Fibroblast of skin of back (primary cell): ENCODE measurements around the gene TMEM208.

Source experiments
- DNase-seq: peaks from one replicate; pipeline ENCODE4 v3.0.0-alpha.2; 2013

The TMEM208 gene

DNA sequence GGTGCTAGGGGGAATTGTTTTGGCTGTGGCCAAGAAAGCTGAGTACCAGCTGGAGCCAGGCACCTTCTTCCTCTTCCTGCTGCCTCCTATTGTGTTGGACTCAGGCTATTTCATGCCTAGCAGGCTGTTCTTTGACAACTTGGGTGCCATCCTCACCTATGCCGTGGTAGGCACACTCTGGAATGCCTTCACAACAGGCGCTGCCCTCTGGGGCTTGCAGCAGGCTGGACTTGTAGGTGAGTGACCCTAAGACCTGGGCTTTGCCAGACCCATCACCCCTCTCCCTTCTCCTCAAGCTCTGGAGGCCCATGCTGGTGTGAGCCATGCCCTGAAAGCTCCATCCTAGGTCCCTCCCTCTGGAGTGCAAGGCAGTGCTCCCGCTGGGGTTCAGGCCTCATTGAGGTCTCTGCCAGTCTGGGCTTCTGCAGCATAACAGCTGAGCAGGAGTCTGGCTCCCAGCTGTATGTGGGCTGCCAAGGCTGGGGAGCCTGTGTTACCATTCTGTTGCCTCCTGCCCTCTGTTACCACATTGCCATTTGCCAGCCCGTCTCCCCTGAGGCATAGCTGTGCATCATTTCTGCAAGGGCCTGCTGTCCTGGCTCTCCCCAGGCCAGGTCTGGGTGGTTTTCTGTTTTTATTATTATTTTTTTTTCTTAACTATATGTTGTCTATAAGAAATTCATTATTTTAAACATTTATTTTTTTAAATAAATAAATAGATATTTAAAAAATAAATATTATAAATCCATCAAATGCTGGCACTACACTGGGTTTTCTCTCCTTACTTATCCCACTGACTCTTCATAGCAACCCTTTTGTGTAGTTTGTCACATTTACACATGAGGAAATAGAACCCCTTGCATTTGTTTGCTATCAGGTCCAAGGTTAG is 25.9 kb downstream of the TMEM208 start:
- DNase-seq: no peak

DNA sequence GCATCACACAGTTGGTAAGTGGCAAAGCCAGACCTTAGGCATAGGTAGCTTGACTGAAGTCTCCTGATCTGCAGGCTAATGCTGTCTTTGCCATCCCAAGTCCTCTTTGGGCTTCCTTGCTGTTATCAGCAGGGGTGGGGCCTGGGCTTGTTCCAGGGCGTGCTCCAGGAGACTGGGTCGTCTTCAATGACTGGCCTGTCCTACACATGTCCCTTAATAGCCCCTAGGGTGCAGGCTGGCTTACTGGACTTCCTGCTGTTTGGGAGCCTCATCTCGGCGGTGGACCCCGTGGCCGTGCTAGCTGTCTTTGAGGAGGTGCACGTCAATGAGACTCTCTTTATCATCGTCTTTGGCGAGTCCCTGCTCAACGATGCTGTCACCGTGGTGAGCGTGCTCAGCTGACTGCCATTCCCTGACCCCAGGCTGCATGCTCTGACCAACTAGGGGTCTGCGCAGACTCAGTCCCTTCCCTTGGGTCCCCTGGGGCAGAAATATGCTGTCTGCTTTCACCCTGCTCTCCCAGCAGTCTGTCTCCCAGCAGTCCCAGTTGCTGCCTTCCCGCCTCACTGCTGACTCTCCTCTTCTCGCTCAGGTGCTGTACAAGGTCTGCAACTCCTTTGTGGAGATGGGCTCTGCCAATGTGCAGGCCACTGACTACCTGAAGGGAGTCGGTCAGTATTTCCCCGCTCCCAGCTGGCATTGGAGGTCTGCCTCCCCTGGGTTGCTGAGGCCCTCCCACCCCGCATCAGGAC is 28.0 kb downstream of the TMEM208 start:
- no peak for DNase-seq

DNA sequence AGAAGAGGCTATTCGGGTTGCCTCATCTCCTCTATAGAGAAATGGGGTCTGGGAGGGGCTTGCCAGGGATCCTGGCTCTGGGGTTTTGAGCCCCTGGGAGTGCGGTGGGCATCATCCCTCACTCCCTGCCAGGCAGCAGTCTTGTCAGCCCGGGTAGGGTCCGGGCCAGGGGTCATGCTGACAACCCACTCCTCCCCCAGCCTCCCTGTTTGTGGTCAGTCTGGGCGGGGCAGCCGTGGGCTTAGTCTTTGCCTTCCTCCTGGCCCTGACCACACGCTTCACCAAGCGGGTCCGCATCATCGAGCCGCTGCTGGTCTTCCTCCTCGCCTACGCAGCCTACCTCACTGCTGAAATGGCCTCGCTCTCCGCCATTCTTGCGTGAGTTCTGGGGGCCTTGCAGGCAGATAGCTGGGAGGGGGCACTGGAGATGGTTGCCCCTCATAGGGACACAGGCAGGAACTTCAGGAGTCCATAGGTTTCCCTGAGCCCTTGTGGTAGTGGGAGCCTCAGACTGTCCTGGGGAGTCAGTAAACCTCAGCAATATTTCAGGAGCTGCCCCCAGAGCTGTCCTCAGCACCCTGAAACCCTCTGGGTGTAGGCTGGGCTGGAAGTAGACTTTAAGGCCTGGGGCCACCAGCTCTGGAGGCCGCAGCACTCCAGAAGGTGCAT is 28.8 kb downstream of the TMEM208 start:
- DNase-seq: no peak

DNA sequence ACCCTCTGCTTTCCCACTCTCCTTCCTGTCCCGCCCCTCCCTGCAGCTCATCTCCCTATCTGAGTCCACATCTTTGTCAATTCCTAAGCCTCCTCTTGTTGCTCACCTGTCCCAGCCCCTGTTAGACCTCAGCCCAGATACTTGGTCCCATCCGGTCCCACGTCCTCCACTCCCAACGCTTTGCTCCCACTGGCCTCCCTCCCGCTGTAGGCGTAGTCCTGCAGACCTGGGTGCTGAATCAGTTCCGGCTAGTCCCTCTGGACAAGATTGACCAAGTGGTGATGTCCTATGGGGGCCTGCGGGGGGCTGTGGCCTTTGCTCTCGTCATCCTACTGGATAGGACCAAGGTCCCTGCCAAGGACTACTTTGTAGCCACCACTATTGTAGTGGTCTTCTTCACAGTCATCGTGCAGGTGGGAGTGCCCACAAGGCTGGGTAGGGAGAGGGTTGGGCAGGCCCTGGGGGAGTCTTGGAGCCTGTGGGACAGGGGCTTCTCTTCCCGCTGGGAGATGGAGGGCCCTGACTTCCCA is 29.8 kb downstream of the TMEM208 start:
- no peak for DNase-seq

DNA sequence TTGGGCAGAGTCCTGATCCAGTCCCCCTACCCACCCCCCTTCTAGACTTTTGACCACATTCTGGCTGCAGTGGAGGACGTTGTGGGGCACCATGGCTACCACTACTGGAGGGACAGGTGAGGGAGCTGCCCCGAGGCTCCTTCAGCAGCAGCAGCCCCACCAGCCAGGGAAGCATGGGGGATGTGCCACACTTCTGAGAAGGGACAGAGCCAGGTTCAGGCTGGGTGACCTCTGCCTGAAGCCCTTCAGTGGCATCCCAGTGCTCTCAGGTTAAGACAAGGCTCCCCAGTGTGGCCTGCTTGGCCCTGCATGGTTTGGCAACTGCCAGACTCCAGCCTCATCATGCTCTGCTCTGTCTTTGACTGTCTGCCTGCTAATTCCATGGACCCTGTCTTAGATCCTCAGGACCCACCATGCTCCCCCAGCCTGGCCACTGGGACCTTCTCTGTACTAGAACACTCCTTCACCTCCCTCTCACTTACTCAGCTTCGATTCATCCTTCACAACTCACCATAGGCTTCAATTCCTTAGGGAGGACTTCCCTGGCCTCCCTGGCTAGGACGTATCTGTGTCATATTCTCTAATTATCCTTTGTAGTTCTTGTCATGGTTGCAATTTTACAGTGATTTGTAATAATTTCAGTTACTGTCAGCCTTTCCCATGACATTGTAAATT is 30.7 kb downstream of the TMEM208 start:
- peak; percentile 73 for DNase-seq

DNA sequence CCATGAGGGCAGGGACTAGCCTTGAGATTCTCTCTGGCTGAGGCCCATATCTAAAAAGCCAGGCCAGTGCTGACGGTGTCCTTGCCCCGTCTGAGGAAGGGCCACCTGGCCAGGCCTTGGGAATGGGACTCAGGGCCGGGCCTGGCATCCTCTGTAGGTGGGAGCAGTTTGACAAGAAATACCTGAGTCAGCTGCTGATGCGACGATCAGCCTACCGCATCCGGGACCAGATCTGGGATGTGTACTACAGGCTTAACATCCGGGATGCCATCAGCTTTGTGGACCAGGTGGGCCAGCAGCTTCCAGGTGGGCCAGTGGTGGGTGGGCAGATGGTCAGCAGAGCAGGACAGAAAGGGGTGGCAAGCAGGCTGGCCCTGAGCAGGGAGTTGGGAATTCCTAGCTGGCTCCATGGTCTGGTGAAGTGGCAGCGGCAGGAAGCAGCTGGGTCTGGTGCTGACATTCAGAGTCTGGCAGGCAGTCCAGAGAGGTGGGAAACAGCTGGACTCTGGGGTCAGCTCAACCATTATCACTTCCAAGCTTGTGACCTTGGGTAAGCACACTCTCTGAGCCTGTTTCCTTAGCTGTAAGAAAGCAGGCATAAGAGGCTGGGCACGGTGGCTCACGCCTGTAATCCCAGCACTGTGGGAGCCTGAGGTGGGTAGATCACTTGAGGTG is 31.4 kb downstream of the TMEM208 start:
- no peak for DNase-seq

DNA sequence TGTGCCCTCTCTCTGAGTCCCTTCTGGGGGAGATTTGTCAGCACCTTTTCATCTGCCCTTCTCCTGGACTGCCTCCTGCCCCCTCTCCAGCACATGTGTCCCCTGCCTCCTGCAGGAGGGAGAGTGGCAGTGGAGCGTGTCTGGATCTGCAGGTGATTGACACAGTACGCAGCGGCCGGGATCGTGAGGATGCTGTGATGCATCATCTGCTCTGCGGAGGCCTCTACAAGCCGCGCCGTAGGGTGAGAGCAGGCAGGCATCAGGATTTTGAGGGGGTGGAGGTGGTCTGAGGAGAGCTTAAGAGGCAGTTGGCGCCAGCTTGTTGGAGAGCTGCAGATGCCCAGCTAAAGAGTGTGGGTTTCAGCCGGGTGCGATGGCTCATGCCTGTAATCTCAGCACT is 32.8 kb downstream of the TMEM208 start:
- DNase-seq: no peak

DNA sequence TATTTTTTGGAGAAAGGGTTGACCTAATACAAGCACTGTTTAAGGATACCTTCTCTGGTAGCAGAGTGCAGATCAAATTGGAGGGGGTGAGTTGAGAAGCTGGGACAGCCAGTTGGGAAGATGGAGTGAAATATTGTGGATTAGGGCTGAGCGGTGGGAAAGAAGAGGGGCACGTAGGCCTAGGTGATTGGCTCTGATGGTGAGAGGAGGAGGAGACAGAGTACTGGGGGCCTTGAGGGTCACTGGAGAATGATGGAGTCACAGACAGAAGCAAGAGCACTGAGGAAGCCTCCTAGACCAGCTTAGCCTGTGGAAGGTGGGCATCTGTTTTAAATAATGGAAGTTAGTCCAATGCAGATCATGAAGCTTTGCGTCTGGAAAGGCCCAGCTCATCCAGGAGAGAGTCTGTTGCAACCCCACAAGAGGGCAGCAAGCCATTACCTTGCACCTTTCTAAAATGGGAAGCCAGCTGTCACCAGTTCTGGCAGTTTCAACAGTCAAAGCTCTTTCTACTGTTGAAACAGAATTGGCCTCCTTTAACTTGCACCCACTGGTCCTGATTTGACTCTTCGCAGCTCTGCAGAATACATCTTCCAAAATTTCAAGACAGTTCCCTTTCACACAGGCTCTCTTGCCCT is 33.6 kb downstream of the TMEM208 start:
- DNase-seq: peak; percentile 57

DNA sequence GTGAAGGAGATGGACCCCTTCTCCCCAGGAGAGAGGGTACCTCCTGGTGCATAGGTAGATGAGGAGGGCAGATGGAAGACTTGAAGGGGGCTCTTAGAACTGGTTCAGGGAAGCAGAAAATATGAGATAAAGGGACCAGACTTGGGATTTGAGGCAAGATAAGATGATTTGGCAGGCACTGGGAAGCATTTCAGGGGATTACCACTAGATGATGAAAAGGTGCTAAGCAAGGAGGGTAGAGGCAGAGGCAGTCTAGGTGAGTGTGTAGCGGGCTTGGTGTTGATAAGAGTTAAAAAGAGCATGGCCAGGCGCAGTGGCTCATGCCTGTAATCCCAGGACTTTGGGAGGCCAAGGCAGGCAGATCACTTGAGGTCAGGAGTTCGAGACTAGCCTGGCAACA is 36.3 kb downstream of the TMEM208 start:
- no peak for DNase-seq

DNA sequence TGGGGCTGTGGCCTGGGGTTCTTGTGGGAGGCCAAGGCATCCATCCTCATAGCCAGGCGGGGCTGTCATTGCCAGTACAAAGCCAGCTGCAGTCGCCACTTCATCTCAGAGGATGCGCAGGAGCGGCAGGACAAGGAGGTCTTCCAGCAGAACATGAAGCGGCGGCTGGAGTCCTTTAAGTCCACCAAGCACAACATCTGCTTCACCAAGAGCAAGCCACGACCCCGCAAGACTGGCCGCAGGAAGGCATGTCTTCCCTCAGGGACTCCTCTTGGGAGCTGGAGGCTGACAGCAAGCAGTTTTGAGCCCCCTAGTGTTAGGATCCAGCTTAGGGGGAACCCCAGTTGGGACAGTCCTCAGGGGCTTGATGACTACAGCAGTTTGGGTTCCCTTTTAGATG is 37.3 kb downstream of the TMEM208 start:
- DNase-seq: no peak

DNA sequence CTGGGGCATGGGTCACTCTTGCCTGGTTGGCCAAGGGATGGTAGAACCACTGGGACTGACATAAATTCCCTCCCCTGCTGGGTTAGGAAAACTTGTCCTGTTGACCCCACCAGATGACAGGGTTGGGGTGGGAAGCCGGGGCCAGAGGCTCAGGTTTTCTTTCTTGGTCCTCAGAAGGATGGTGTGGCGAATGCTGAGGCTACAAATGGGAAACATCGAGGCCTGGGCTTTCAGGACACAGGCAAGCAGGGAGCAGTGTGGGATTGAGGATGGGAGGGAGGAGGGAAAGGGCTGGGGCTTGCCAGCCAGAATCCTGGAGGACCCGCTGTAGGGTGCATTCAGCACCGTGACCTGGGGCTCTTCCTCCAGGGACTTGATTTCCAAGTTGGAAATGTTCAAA is 37.9 kb downstream of the TMEM208 start:
- DNase-seq: no peak

DNA sequence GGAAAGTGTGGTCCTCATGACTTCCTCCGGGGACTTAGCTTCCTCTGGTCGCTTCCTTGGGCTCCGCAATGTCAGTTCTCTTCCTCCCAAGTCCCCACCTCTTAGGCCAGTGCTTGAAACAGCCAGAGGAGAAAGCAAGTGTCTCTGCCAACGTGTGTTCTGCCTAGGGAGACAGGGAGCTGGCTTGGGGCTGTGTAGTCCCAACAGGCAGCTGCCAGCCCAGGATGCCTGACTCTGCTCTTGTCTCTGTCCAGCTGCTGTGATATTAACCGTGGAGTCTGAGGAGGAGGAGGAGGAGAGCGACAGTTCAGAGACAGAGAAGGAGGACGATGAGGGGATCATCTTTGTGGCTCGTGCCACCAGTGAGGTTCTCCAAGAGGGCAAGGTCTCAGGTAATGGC is 38.9 kb downstream of the TMEM208 start:
- DNase-seq: no peak

DNA sequence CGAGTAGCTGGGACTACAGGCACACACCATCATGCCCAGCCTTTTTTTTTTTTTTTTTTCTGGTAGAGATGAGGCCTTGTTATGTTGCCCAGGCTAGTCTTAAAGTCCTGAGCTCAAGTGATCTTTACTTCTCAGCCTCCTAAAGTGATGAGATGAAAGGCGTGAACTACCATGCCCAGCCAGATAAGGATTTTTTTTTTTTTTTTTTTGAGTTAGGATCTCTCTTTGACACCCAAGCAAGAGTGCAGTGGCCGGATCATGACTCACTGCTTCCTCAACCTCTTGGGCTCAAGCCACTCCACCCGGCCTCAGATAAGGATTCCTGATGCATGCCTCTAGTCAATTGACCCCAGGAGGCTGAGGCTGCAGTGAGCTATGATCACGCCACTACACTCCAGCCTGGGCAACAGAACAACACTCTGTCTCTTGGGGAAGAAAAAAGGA is 41.2 kb downstream of the TMEM208 start:
- DNase-seq: peak; percentile 96

DNA sequence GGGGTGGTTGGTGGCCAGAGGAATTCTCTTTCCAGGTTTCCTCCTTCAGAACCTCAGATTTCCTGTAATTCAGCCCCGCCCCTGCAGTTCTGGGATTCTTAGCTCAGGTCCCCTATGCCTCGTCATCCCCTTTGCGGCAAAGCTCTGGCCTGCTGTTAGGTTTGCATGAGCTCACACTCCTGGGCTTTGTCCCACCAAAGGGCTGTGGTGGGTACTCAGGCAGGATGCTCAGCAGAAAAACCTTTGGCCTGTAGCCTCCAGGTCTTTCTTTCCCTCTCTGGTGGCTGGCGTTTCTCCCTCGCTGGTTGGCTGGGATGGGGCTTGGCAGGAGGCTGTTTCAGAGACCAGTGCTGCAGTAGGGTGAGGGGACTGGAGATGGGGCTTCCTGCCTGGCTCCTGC is 42.8 kb downstream of the TMEM208 start:
- DNase-seq: peak; percentile 47

DNA sequence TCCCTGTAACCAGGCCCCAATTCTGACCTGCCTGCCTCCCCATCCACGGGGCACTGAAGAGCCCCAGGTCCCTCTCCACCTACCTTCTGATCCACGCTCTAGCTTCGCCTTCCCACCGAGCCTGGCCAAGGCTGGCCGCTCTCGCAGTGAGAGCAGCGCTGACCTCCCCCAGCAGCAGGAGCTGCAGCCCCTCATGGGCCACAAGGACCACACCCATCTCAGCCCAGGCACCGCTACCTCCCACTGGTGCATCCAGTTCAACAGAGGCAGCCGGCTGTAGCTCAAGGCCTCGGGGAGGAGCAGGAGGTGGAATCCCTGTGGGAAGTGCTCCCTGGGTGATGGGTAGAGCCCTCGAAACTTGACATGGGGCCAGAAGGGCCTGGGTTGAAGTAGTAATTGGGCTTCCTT is 44.0 kb downstream of the TMEM208 start:
- no peak for DNase-seq

DNA sequence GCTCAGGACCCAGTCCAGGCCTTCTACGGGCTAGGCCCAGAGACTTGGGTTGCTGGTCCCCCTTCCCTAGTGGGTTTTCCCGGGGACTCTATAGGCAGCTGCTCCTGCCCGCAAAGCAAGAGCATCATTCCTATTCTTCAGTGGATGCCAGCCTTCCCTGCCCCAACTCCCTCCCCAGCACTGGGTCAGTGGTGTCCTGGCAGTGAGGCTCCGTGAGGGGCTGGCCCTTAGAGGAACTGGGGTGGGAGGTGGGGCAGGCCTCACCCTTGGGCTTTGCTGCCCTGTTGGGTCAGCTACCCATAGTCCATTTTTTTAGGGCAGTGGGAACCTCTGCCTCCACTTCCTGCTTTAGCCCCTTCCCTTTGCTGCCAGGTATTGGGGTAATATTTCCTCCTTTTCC is 44.5 kb downstream of the TMEM208 start:
- no peak for DNase-seq

DNA sequence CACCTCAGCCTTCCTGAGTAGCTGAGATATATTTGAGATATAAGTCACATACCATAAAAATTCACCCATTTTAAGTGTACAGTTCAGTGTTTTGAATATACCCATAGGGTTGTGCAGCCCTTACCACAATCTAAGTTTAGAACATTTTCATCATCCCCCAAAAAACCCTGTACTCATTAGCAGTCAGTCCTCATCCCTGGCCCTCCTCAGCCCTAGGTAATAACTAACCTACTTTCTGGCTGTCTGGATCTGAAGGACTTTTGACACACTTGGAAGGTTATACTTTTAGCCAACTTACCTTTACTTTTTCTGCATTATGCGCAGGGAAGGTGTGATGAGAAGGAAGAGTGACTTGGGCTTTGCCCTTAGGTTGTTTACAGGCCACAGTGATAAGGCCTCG is 48.4 kb downstream of the TMEM208 start:
- no peak for DNase-seq

DNA sequence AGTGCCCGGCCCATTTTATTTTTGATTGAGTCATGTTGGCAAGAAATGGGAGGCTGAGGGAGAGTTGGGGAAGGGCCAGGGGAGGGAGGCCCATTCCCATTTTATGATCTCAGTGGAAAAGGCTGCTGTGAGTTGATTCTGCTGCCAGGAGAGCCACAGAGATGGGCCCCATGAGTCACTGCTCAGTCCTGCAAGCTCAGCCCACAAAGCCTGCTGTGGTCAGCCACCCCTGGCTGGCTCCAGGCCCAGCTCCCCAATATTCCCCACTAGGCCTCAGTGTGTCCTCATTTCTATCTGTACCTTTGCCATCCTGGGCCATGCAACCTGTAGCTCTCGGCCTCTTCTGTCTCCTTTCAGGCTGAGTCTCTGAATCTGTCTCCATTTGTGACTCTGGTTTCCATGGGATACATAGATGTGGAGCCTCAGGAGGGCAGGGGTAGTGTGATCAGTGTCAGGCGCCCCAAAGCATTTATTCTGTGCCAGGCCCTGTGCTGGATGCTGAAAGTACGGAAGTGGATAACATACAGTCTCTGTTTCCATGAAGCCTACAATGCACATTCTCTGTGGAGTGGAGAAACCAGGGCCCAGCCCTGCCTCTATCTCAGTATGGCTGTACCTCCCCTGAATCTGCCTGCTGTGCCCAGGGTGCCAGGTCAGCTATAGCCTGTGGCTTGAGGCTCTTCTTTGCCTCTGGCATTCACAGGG is 50.5 kb downstream of the TMEM208 start:
- peak; percentile 99 for DNase-seq

DNA sequence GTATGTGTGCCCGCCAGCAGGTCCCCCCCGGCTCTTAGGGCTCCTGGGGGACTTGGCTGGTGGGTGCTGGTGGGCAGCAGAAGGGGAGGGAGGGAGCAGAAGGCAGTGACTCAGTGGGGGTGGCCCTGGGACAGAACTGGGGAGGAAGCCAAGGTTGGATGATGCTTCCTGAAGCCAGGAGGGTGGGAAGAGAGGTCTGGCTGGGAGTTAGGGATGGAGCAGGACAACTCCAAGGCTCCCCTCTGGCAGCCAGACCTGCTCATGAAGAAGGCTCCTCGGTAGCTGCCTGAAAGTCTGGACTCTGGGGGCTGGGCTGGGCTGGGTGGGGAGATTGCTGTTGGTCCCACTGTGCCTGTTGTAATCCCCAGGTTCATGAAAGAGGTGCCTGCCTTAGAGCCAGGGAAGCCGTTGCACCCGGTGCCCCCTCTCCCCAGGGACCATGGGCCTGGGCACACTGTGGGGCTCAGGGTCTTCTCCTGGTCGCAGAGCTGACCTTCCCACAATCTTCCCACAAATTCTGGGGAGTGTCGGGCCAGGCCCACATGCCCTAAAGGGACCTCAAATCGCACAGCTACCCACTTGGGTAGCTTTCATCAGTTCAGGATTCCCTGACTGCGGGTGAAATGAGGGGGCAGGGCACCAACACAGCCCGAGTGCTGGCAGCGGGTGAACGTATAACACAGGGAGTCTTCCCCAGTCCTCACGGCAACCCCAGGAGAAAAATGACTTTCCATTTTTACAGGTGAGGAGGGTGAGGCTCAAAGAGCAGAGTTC is 51.3 kb downstream of the TMEM208 start:
- peak; percentile 92 for DNase-seq
